Gastrocnemius medialis (tissue), 4 donors: ENCODE measurements around the gene PDSS1. TPM values are rescaled to one million over a fixed set of nuclear protein-coding genes. Genes with fewer than 3 reads are reported as not detected.
"Not testable (repeated sequence)": the region's sequence is repeated elsewhere in the genome, so short reads cannot be mapped to it uniquely, and the experiment has no call there.

Experiments used
- ATAC-seq, 2 donors: fragments of 150-250 bp; one replicate each; pipeline ENCODE4 v1.9.1; 2016
- DNase-seq, 2 donors: peaks; one replicate each; pipeline ENCODE4 v3.0.0-alpha.2; 2019
- H3K27ac ChIP-seq, 4 donors: fragments of 200-600 bp; sonication (generic); 1 replicate in 1 of 4; 2 replicates in 3 of 4; pipeline ENCODE4 v1.5.1; 2016 to 2018; ENCODE audit warnings: mild to moderate bottlenecking in 2 of 4, moderate library complexity in 1 of 4
- H3K27me3 ChIP-seq, 3 donors: fragments of 200-600 bp; sonication (generic) in 2 of 3; 1 replicate in 1 of 3; 2 replicates in 2 of 3; pipeline versions ENCODE4 v1.5.1 to v1.6.0; 2016 to 2019; ENCODE audit warnings: mild to moderate bottlenecking in 1 of 3, moderate library complexity in 1 of 3
- H3K36me3 ChIP-seq, 2 donors: fragments of 200-600 bp; sonication (generic) in 1 of 2; one replicate each; pipeline ENCODE4 v1.5.1; 2017 to 2018
- H3K4me1 ChIP-seq, 2 donors: fragments of 200-600 bp; sonication (generic) in 1 of 2; one replicate each; pipeline ENCODE4 v1.5.1; 2016 to 2017; ENCODE audit warnings: mild to moderate bottlenecking in 2 of 2
- H3K4me3 ChIP-seq, 4 donors: fragments of 200-600 bp; sonication (generic) in 3 of 4; 1 replicate in 1 of 4; 2 replicates in 3 of 4; pipeline ENCODE4 v1.5.1; 2016 to 2019; ENCODE audit warnings: mild to moderate bottlenecking in 2 of 4
- H3K9me3 ChIP-seq, 3 donors: fragments of 200-600 bp; sonication (generic) in 2 of 3; 1 replicate in 1 of 3; 2 replicates in 2 of 3; pipeline ENCODE4 v1.5.1; 2016 to 2019
- POLR2A ChIP-seq, 2 donors: fragments of 450-650 bp; IDR thresholded peaks; one replicate each; pipeline ENCODE4 v1.6.1; 2017; ENCODE audit warnings: antibody characterized with exemption in 2 of 2, mild to moderate bottlenecking in 2 of 2, moderate library complexity in 2 of 2
- in situ Hi-C, 4 donors: fragments of 200-750 bp; cut with MboI; loops; one replicate each; pipeline versions ENCODE4 v1.15.0 to v1.8.0; 2017; ENCODE audit warnings: low sequenced_read_pairs in 4 of 4
- intact Hi-C: fragments of 100-400 bp; cut with DNase I; formaldehyde crosslinking; loops from one replicate; pipeline ENCODE4 v1.15.1; 2023; ENCODE audit warnings: low total_unique reads
- total RNA-seq, 4 donors: library from RNA; depleted of rRNA; stranded (reverse); fragments of >200 nt; gene quantifications; one replicate each; pipeline versions ENCODE4 v1.1.0 to v1.2.3, GENCODE V29; 2016
- TF ChIP-seq, protein P1 (sequence below), 5 experiments: fragments of 450-650 bp in 3 of 5; fragments of 200-600 bp in 2 of 5; sonication (generic) in 2 of 5; IDR thresholded peaks in 4 of 5; conservative IDR thresholded peaks in 1 of 5; 1 replicate in 4 of 5; 2 replicates in 1 of 5; pipeline ENCODE4 v1.5.1; 2016 to 2019; ENCODE audit warnings: antibody characterized with exemption in 5 of 5, mild to moderate bottlenecking in 3 of 5, moderate library complexity in 3 of 5

The PDSS1 gene
- total RNA-seq, 4 donors from 2014 or later = 5.3 to 13.2 (median 8.2) TPM

DNA sequence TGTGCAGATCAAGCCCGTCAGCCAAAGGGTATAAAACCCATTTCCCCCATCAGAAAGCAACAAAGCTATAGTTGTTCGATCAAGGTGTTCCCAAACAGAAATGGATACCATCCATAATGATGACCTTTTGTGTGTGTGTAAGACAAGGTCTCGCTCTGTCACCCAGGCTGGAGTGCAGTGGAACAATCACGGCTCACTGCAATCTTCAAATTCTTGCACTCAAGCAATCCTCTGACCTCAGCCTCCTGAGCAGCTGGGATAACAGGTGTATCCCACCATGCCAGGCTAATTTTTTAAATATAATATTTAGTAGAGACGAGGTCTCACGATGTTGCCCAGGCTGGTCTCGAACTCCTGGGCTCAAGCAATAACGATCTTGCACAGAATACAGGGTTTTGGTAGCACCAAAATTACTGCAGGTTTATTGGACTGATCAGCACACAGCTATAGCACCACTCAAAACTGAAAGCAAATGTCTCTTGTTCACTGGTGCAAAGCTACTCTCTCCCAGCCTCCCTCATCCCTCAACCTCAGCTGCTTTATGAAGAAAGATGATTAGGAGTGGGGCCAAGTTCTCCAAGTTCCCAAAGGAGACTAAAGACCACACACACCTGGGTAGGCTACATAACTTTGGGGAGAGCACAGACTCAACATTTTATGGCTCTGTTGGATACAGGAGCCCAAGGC is 82.7 kb downstream of the PDSS1 start:
- Histone ChIP-seq H3K36me3 (no peaks in the 10 kb centered on the region), H3K9me3 (no peaks in the 10 kb centered on the region), H3K4me3 (no peak overlapping the region), H3K27ac (no peak overlapping the region), H3K27me3 (no peaks in the 10 kb centered on the region), H3K4me1 (peaks cover 19 to 29% of the 10 kb centered on the region in 2 donors)
- no peak for ATAC-seq
- DNase-seq = no peak
- in situ Hi-C loops (no loop called here), intact Hi-C loops (no loop called here)
- no peak for TF ChIP-seq POLR2A (IDR thresholded peaks at IDR 0.05)
- TF ChIP-seq, protein P1, sequence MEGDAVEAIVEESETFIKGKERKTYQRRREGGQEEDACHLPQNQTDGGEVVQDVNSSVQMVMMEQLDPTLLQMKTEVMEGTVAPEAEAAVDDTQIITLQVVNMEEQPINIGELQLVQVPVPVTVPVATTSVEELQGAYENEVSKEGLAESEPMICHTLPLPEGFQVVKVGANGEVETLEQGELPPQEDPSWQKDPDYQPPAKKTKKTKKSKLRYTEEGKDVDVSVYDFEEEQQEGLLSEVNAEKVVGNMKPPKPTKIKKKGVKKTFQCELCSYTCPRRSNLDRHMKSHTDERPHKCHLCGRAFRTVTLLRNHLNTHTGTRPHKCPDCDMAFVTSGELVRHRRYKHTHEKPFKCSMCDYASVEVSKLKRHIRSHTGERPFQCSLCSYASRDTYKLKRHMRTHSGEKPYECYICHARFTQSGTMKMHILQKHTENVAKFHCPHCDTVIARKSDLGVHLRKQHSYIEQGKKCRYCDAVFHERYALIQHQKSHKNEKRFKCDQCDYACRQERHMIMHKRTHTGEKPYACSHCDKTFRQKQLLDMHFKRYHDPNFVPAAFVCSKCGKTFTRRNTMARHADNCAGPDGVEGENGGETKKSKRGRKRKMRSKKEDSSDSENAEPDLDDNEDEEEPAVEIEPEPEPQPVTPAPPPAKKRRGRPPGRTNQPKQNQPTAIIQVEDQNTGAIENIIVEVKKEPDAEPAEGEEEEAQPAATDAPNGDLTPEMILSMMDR (IDR thresholded peaks at IDR 0.05 in 4 of 5, conservative IDR thresholded peaks at IDR 0.05 in 1 of 5) = no peak

DNA sequence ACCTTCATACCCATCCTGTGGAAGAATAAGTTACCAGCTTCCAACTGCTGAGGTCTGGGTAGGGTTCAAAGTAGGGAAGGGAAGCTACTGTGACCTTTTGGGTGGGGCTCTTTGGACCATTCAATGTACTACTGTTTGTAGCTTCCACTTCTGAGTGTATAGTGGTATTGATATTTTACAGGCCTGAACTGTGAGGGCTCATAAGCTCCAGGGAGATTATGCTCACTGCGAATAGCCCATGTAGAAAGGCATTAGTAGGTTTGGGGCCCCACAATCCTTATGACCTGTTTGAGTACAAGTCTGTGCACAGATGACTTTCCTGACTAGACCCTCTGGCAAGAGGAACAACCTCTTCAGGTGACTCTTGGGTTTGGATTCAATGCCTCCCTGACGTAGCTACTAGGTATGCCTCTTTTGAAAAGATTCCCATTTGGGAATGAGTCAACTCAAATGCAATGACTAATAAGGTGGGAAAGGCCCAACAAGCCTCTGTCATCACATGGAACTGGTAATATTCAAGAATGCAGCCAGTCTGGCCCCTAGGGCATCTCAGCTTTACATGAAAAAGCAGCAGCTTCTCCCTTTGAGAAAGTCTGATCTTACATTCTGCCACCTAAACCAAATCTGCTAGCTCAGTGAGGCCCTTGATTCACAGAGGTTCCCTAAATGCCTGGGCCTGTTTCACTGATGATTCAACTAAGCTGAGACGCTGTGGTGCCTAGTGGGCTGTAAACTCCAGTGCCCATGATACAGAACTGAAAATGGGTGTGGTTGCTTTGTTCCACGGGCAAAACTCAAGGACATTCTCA is 83.5 kb downstream of the PDSS1 start:
- Histone ChIP-seq H3K27me3 (no peaks in the 10 kb centered on the region), H3K36me3 (no peaks in the 10 kb centered on the region), H3K4me1 (peaks cover 19 to 29% of the 10 kb centered on the region in 2 donors), H3K27ac (no peak overlapping the region), H3K4me3 (no peak overlapping the region), H3K9me3 (no peaks in the 10 kb centered on the region)
- peak in 1 of 2 donors; percentile 3 for DNase-seq
- TF ChIP-seq, protein P1 (IDR thresholded peaks at IDR 0.05 in 4 of 5, conservative IDR thresholded peaks at IDR 0.05 in 1 of 5) = no peak
- no peak for TF ChIP-seq POLR2A (IDR thresholded peaks at IDR 0.05)
- in situ Hi-C loops (no loop called here), intact Hi-C loops (no loop called here)
- ATAC-seq = no peak

DNA sequence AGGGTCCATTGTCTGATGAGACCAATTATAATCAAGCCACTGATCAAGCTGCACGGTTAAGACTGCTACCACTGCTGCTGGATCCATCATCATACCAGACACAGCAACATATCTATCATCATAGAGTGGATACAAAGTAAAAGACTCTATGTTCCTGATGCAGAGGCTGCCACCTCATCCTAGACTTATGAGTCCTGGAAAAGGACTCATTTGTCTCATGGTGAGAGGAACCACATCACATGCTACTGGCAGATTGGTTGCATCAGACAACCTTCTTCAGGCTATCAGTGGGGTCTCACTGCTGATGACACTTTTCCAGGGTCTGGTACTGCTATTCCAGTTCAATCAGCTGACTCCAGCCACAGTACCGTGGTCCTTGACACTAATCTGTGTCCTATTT is 84.3 kb downstream of the PDSS1 start:
- H3K27me3 ChIP-seq = no peaks in the 10 kb centered on the region
- ATAC-seq = no peak
- peaks cover 19 to 29% of the 10 kb centered on the region in 2 donors for H3K4me1 ChIP-seq
- in situ Hi-C loops = no loop called here
- no peaks in the 10 kb centered on the region for H3K36me3 ChIP-seq
- TF ChIP-seq, protein P1 (IDR thresholded peaks at IDR 0.05 in 4 of 5, conservative IDR thresholded peaks at IDR 0.05 in 1 of 5) = no peak
- no peak for TF ChIP-seq POLR2A (IDR thresholded peaks at IDR 0.05)
- H3K27ac ChIP-seq = no peak overlapping the region
- no peak for DNase-seq
- intact Hi-C loops = no loop called here
- no peak overlapping the region for H3K4me3 ChIP-seq
- no peaks in the 10 kb centered on the region for H3K9me3 ChIP-seq

DNA sequence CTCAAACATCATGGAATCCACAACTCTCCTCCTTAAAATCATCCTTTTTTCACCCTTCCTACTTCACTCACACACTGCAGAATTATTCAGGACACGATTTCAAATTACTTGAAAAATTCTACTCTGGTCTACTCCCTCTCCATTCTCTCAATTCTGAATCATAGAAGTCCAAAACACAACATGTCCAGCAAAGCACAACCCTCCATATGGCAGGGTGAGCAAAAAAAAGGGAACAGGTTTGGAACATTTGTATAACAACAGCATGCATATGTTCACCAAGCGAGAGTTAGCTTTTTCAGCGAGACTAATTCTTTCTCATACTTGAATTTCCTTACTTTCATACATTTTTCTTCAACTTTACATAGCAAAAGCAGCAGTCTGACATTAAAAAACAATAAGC is 89.9 kb downstream of the PDSS1 start:
- H3K9me3 ChIP-seq = no peaks in the 10 kb centered on the region
- no peak overlapping the region for H3K27ac ChIP-seq
- TF ChIP-seq, protein P1 (IDR thresholded peaks at IDR 0.05 in 4 of 5, conservative IDR thresholded peaks at IDR 0.05 in 1 of 5) = no peak
- no peak for TF ChIP-seq POLR2A (IDR thresholded peaks at IDR 0.05)
- DNase-seq = no peak
- in situ Hi-C loops (no loop called here), intact Hi-C loops (no loop called here)
- no peak overlapping the region for H3K4me3 ChIP-seq
- no peaks in the 10 kb centered on the region for H3K36me3 ChIP-seq
- H3K4me1 ChIP-seq = peaks cover 3 to 5% of the 10 kb centered on the region in 2 donors
- ATAC-seq = no peak
- no peaks in the 10 kb centered on the region for H3K27me3 ChIP-seq

DNA sequence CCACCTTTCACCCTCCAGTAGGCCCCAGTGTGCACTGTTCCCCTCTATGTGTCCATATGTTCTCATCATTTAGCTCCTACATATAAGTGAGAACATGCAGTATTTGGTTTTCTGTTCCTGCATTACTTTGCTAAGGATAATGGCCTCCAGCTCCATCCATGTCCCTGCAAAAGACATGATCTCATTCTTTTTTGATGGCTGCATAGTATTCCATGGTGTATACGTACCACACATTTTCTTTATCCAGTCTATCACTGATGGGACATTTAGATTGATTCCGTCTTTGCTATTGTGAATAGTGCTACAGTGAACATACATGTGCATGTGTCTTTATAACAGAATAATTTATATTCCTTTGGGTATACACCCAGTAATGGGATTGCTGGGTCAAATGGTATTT is 92.3 kb downstream of the PDSS1 start:
- DNase-seq, in situ Hi-C loops, H3K4me3 ChIP-seq, H3K27me3 ChIP-seq, H3K9me3 ChIP-seq, H3K27ac ChIP-seq, ATAC-seq, H3K36me3 ChIP-seq, intact Hi-C loops: not testable (repeated sequence)
- H3K4me1 ChIP-seq = peaks cover 9 to 11% of the 10 kb centered on the region in 2 donors
